IMR-90 (cell line): Measurements from ENCODE around the gene TGFBR2. TPM values are rescaled to one million over a fixed set of nuclear protein-coding genes. Genes with fewer than 3 reads are reported as not detected.

Experiments
- ATAC-seq: fragments of 200-7000 bp; cut with Tn5 transposase; 2 replicates; pipeline ENCODE4 v1.9.1; 2020; ENCODE audit warnings: low read depth, mild to moderate bottlenecking, moderate library complexity
- BruUV-seq: library from RNA; stranded (reverse); fragments of 400-500 nt; replicated peaks from 2 replicates; lab custom pipeline; 2021; lab: Mats Ljungman, UMichigan
- CTCF ChIA-PET: fragments of 300-600 bp; formaldehyde crosslinking; extraction: SDS; loops from one replicate; lab custom pipeline; 2021; ENCODE audit warnings: antibody characterized with exemption; lab: Yijun Ruan, JAX
- POLR2A ChIA-PET: fragments of 300-600 bp; sonication (Branson Sonifier 250); formaldehyde crosslinking; loops from one replicate; lab custom pipeline; 2022; ENCODE audit warnings: antibody characterized with exemption; ENCODE audit not compliant: unreplicated experiment; lab: Charles Lee
- DNase-seq: peaks from one replicate; pipeline ENCODE4 v3.0.0; 2013
- H2AFZ ChIP-seq: replicated peaks from 2 replicates; pipeline ENCODE3; 2013; ENCODE audit warnings: low read length, mild to moderate bottlenecking; ENCODE audit not compliant: poor library complexity
- H2AK5ac ChIP-seq: 2 replicates; pipeline ENCODE4 v1.6.1; 2013; ENCODE audit warnings: low read depth, low read length, inconsistent platforms
- H2AK9ac ChIP-seq: replicated peaks from 2 replicates; pipeline ENCODE3; 2013; ENCODE audit warnings: mild to moderate bottlenecking, low read depth, low read length, moderate library complexity; ENCODE audit not compliant: poor library complexity
- H2BK120ac ChIP-seq: 2 replicates; pipeline ENCODE4 v1.6.1; 2013; ENCODE audit warnings: low read depth, low read length, inconsistent platforms
- H2BK15ac ChIP-seq: 3 replicates; pipeline ENCODE4 v1.6.1; 2013; ENCODE audit warnings: low read depth, low read length, inconsistent platforms
- H2BK20ac ChIP-seq: 2 replicates; pipeline ENCODE4 v1.6.1; 2013; ENCODE audit warnings: low read depth, mild to moderate bottlenecking, inconsistent platforms, low read length, moderate library complexity
- H2BK5ac ChIP-seq: 2 replicates; pipeline ENCODE4 v1.6.1; 2013; ENCODE audit warnings: mild to moderate bottlenecking, low read depth, low read length, inconsistent platforms; ENCODE audit not compliant: poor library complexity, severe bottlenecking
- H3K14ac ChIP-seq: replicated peaks from 2 replicates; pipeline ENCODE4 v1.6.1; 2013; ENCODE audit warnings: low read depth, low read length, inconsistent platforms
- H3K18ac ChIP-seq: 2 replicates; pipeline ENCODE4 v1.6.1; 2013; ENCODE audit warnings: low read depth, low read length, control low read depth
- H3K23ac ChIP-seq: 2 replicates; pipeline ENCODE4 v1.6.1; 2013; ENCODE audit warnings: low read depth, low read length, inconsistent platforms
- H3K27ac ChIP-seq: 2 replicates; pipeline ENCODE4 v1.5.1; 2013; ENCODE audit warnings: mild to moderate bottlenecking, control low read depth, low read length; ENCODE audit not compliant: insufficient read depth
- H3K27me3 ChIP-seq: 2 replicates; pipeline ENCODE4 v1.6.1; 2013; ENCODE audit warnings: low read length; ENCODE audit not compliant: control insufficient read depth, insufficient read depth
- H3K36me3 ChIP-seq: 2 replicates; pipeline ENCODE4 v1.6.1; 2013; ENCODE audit warnings: low read length, mixed read lengths; ENCODE audit not compliant: control insufficient read depth, insufficient read depth
- H3K4ac ChIP-seq: 2 replicates; pipeline ENCODE4 v1.6.1; 2013; ENCODE audit warnings: low read depth, low read length, inconsistent platforms
- H3K4me1 ChIP-seq: 2 replicates; pipeline ENCODE4 v1.6.1; 2013; ENCODE audit warnings: low read length, mixed read lengths; ENCODE audit not compliant: control insufficient read depth, insufficient read depth
- H3K4me2 ChIP-seq: 2 replicates; pipeline ENCODE4 v1.6.1; 2013; ENCODE audit warnings: low read depth, mild to moderate bottlenecking, control low read depth, low read length, moderate library complexity
- H3K4me3 ChIP-seq: 2 replicates; pipeline ENCODE4 v1.5.1; 2013; ENCODE audit warnings: low read depth, mild to moderate bottlenecking, control low read depth, low read length, moderate library complexity; ENCODE audit not compliant: insufficient read depth
- H3K56ac ChIP-seq: 2 replicates; pipeline ENCODE4 v1.6.1; 2013; ENCODE audit warnings: low read length, inconsistent platforms; ENCODE audit not compliant: insufficient read depth; ENCODE audit errors: extremely low read depth
- H3K79me1 ChIP-seq, 2 experiments: 2 replicates each; pipeline ENCODE4 v1.6.1; 2013; ENCODE audit warnings: low read length in 2 of 2, inconsistent platforms in 1 of 2, low read depth in 1 of 2
- H3K9ac ChIP-seq: 2 replicates; pipeline ENCODE4 v1.6.1; 2013; ENCODE audit warnings: low read depth, low read length, control low read depth
- H3K9me1 ChIP-seq: 2 replicates; pipeline ENCODE4 v1.6.1; 2013; ENCODE audit warnings: low read length, inconsistent platforms; ENCODE audit not compliant: insufficient read depth
- H3K9me3 ChIP-seq: 2 replicates; pipeline ENCODE4 v1.6.1; 2013; ENCODE audit warnings: low read length; ENCODE audit not compliant: control insufficient read depth, insufficient read depth
- H4K20me1 ChIP-seq: 2 replicates; pipeline ENCODE4 v1.6.1; 2013; ENCODE audit warnings: low read length, inconsistent platforms; ENCODE audit not compliant: insufficient read depth
- H4K5ac ChIP-seq: 2 replicates; pipeline ENCODE4 v1.6.1; 2013; ENCODE audit warnings: mild to moderate bottlenecking, low read depth, low read length, control low read depth
- H4K8ac ChIP-seq, 2 experiments: 2 replicates each; pipeline ENCODE4 v1.6.1; 2013; ENCODE audit warnings: low read depth in 2 of 2, low read length in 2 of 2, control low read depth in 1 of 2, inconsistent platforms in 1 of 2
- H4K91ac ChIP-seq: 2 replicates; pipeline ENCODE4 v1.6.1; 2013; ENCODE audit warnings: low read depth, low read length, inconsistent platforms; ENCODE audit not compliant: insufficient read depth
- BHLHE40 ChIP-seq: fragments of 150-350 bp; IDR thresholded peaks from 2 replicates; pipeline ENCODE4 v1.6.1; 2016; ENCODE audit warnings: mild to moderate bottlenecking, low read depth, low read length
- CHD1 ChIP-seq: IDR thresholded peaks from 2 replicates; pipeline ENCODE4 v1.6.1; 2012; ENCODE audit warnings: low read depth, low read length, improper control_type of control experiment
- CTCF ChIP-seq: conservative IDR thresholded peaks from 2 replicates; pipeline ENCODE4 v1.5.1; 2012; ENCODE audit warnings: mild to moderate bottlenecking, low read depth, low read length, improper control_type of control experiment
- ELK1 ChIP-seq: fragments of 150-350 bp; IDR thresholded peaks from 2 replicates; pipeline ENCODE4 v1.6.1; 2016; ENCODE audit warnings: low read depth, mild to moderate bottlenecking, low read length, moderate library complexity, borderline replicate concordance
- FOS ChIP-seq: fragments of 150-350 bp; IDR thresholded peaks from 2 replicates; pipeline ENCODE4 v1.6.1; 2016; ENCODE audit warnings: low read depth, low read length
- MAFK ChIP-seq: IDR thresholded peaks from 2 replicates; pipeline ENCODE4 v1.6.1; 2012; ENCODE audit warnings: low read depth, low read length, improper control_type of control experiment
- MAZ ChIP-seq: IDR thresholded peaks from 2 replicates; pipeline ENCODE4 v1.6.1; 2012; ENCODE audit warnings: low read depth, mild to moderate bottlenecking, low read length, improper control_type of control experiment, moderate library complexity, borderline replicate concordance
- MXI1 ChIP-seq: IDR thresholded peaks from 2 replicates; pipeline ENCODE4 v1.6.1; 2012; ENCODE audit warnings: low read depth, mild to moderate bottlenecking, low read length, moderate library complexity, borderline replicate concordance
- NFE2L2 ChIP-seq: fragments of 150-350 bp; IDR thresholded peaks from 2 replicates; pipeline ENCODE4 v1.6.1; 2016; ENCODE audit warnings: low read depth, mild to moderate bottlenecking, low read length
- RAD21 ChIP-seq: IDR thresholded peaks from 2 replicates; pipeline ENCODE4 v1.6.1; 2012; ENCODE audit warnings: low read length, improper control_type of control experiment
- USF2 ChIP-seq: fragments of 150-350 bp; IDR thresholded peaks from 2 replicates; pipeline ENCODE4 v1.6.1; 2017; ENCODE audit warnings: mild to moderate bottlenecking, antibody characterized with exemption, low read length, low read depth
- WGBS, 2 experiments: methylation state at CpG; one replicate each; pipeline versions ENCODE4 v1.1.5 to v1.1.7; 2013; ENCODE audit warnings: missing lambda C conversion rate in 2 of 2; ENCODE audit not compliant: insufficient read length in 1 of 2; ENCODE audit errors: extremely low coverage in 2 of 2; 5-methylcytosine and 5-hydroxymethylcytosine counted together
- dilution Hi-C: fragments of 300-500 bp; cut with HindIII; formaldehyde crosslinking; loops from one replicate; pipeline ENCODE4 v1.14.3; 2018; ENCODE audit warnings: low sequenced_read_pairs; ENCODE audit not compliant: unreplicated experiment
- in situ Hi-C: fragments of 300-500 bp; cut with MboI; formaldehyde crosslinking; loops from 3 replicates; pipeline ENCODE4 v1.14.3; 2019; ENCODE audit warnings: low sequenced_read_pairs, inconsistent platforms, mixed read lengths
- intact Hi-C: fragments of 100-400 bp; cut with micrococcal nuclease; formaldehyde crosslinking; loops from 2 replicates; pipeline ENCODE4 v1.10.0; 2022
- polyA plus RNA-seq, 3 experiments: library from polyadenylated mRNA; depleted of rRNA; stranded (reverse); fragments of >200 nt; gene quantifications; 2 replicates each; pipeline ENCODE4 v1.2.3, GENCODE V29; 2012; ENCODE audit warnings: low replicate concordance in 1 of 3
- total RNA-seq: library from RNA; depleted of rRNA; stranded (reverse); fragments of >200 nt; gene quantifications from 2 replicates; pipeline ENCODE4 v1.2.3, GENCODE V29; 2012

The TGFBR2 gene
- total and polyA plus RNA-seq, 2 of the 4 experiments (the other 2 are of a cell fraction), result 63.7 to 87.5 TPM

- WGBS, 2 experiments, result 83% methylated on average over 1 of the region's 1 CpG; no CpG with 5 or more reads in 1 of the 2 experiments
- H2BK5ac ChIP-seq, result no peak overlapping the region
- no peak overlapping the region for H3K4ac ChIP-seq
- DNase-seq, result no peak
- H2AK9ac ChIP-seq, result no peak overlapping the region
- in situ Hi-C loops, result loop anchor here (10.0 kb wide), 1 partner anchor 657 kb away; no protein-coding TSS in a partner anchor
- H3K18ac ChIP-seq, result no peak overlapping the region
- no peak overlapping the region for H3K23ac ChIP-seq
- no peak overlapping the region for H3K14ac ChIP-seq
- peaks cover 10% of the 10 kb centered on the region for H3K4me1 ChIP-seq
- H2AFZ ChIP-seq, result no peak overlapping the region
- ChIA-PET POLR2A (no interaction called here), CTCF (interaction anchor here (0.6 kb wide), 1 partner anchor 650 kb away, joined by 3 read pairs; no protein-coding TSS in a partner anchor)
- H4K91ac ChIP-seq, result no peak overlapping the region
- H3K9ac ChIP-seq, result no peak overlapping the region
- ATAC-seq, result no peak
- H4K5ac ChIP-seq, result no peak overlapping the region
- no peak overlapping the region for H3K56ac ChIP-seq
- H3K9me1 ChIP-seq, result peaks cover 11% of the 10 kb centered on the region
- intact Hi-C loops, result loop anchor here (2.0 to 5.0 kb wide), 4 partner anchors 60 to 370 kb away; partner anchors contain the start of gene TGFBR2
- H2BK15ac ChIP-seq, result no peak overlapping the region
- peaks cover 5 to 21% of the 10 kb centered on the region in 2 experiments; a peak in 2 of 4 replicates for H3K79me1 ChIP-seq
- H3K4me2 ChIP-seq, result no peak overlapping the region
- no peak overlapping the region for H3K27ac ChIP-seq
- TF ChIP-seq CTCF (no peak), MXI1 (no peak), ELK1 (no peak), MAZ (no peak), MAFK (no peak), RAD21 (no peak), USF2 (no peak), NFE2L2 (no peak), CHD1 (no peak), FOS (no peak), BHLHE40 (no peak)
- no peak overlapping the region for H2AK5ac ChIP-seq
- H4K8ac ChIP-seq, result no peak overlapping the region
- no TSS peak for BruUV-seq
- no peak overlapping the region for H2BK120ac ChIP-seq
- dilution Hi-C loops, result no loop called here
- H2BK20ac ChIP-seq, result no peak overlapping the region
- no peaks in the 10 kb centered on the region for H3K27me3 ChIP-seq
- peaks cover 26% of the 10 kb centered on the region for H3K36me3 ChIP-seq
- H4K20me1 ChIP-seq, result no peaks in the 10 kb centered on the region
- H3K4me3 ChIP-seq, result no peak overlapping the region
- H3K9me3 ChIP-seq, result no peaks in the 10 kb centered on the region
Measured at GRCh38 chr3:30691944-30692343, 85.5 kb downstream of the TGFBR2 start.
